HG02981 (cell line): ENCODE results near the gene EMC9.

Experiments used
- ATAC-seq: cut with Tn5 transposase; IDR thresholded peaks from one replicate; pipeline ENCODE4 v1.9.1; 2021; ENCODE audit warnings: mild to moderate bottlenecking, moderate library complexity; ENCODE audit not compliant: unreplicated experiment

Gene EMC9

GRCh38 chr14:24149302-24149969, 8.0 kb upstream of the EMC9 start:
- ATAC-seq: no peak

- ATAC-seq: no peak
These were observed 6.5 kb upstream of the EMC9 start for GRCh38 chr14:24147761-24148428.

- peak; percentile 83 for ATAC-seq
These were observed 5.8 kb upstream of the EMC9 start, which contains the start of gene RNF31 for GRCh38 chr14:24146978-24147760. Gene RNF31 (plus strand): TSS chr14:24147498. CDS start chr14:24147699, 201 bp downstream.

DNA sequence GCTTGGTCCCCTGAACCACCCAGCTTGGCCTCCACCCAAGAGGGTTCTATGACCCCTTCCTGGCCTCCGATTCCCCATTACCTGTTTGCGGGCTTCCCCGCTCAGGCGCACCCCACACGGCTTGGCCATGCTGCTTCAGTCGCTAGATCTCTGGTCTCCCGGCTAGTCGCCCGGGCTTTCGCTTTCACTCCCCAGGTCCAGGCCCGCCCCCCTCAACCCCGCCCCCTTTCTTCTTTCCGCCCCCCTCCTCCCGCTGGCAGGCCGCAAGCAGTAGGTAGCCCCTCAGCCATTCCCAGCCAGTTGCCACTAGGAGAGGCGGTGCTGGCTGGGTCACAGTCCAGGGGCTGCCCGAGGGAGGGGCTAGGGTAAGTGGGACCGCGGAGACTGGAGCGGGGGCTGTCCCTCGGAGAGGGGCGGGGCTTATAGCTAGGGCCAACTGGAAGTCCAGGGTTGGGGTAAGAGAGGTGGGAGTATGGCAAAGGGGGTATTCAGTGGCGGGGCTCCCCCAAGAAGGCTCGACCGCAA, 5.1 kb upstream of the EMC9 start, which contains the start of gene PSME2:
Gene PSME2 (minus strand): TSS at position 158 of the 525 bp plus-strand sequence. CDS start 29 bp downstream, at position 129.
- peak; percentile 55 for ATAC-seq

GRCh38 chr14:24145690-24146452, 4.5 kb upstream of the EMC9 start:
- no peak for ATAC-seq

GRCh38 chr14:24145219-24145618, 3.8 kb upstream of the EMC9 start:
- ATAC-seq: no peak

DNA sequence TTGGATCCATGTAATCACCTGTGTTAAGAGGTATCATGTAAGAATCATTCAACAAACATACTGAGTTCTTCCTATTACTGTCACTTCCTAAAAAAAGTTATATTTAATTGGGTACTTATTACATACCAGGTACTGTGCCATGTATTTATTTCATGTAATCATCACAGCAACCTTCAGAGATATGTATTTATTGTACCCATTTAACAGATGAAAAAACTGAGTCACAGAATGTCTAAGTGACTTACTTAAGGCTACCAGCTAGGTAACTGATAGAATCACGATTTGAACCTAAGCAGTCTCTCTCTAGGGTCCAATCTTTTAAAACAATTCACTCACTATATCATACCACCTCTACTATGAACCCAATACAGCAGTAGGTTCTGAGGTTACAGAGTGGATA, 3.1 kb upstream of the EMC9 start:
- no peak for ATAC-seq

- ATAC-seq: no peak
These were observed 2.1 kb upstream of the EMC9 start for GRCh38 chr14:24143511-24143910.

DNA sequence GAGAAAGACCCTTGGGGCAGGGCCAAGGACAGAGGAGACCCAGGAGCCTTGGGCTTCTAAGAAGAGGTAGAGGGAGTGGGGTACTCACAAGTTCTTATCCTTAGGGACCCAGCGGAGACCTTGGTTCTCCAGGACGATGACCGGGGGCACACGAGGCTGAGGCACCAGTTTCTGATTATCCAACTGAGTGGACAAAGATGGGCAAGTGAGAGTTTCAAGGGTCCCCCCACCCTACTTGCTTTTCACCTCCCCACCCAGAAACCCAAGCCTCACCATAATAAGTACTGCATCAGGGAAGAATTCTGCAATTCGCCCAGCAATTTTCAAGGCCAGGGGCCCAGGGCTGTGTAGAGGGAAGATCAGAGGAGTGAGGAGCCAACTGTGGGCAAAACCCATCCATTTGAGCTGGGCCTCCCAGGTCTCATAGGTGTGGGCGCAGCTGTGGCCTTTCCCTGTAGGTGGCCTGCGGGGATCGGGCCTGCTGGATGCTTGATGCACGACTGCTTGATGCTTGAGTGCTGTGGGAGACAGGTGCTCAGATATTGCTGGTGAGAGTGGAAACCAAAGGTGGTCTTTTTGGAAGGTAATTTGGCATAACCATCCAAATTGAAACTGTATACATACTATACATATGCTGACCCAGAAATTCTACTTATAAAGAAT, 2.0 kb downstream of the EMC9 start:
- ATAC-seq: no peak

DNA sequence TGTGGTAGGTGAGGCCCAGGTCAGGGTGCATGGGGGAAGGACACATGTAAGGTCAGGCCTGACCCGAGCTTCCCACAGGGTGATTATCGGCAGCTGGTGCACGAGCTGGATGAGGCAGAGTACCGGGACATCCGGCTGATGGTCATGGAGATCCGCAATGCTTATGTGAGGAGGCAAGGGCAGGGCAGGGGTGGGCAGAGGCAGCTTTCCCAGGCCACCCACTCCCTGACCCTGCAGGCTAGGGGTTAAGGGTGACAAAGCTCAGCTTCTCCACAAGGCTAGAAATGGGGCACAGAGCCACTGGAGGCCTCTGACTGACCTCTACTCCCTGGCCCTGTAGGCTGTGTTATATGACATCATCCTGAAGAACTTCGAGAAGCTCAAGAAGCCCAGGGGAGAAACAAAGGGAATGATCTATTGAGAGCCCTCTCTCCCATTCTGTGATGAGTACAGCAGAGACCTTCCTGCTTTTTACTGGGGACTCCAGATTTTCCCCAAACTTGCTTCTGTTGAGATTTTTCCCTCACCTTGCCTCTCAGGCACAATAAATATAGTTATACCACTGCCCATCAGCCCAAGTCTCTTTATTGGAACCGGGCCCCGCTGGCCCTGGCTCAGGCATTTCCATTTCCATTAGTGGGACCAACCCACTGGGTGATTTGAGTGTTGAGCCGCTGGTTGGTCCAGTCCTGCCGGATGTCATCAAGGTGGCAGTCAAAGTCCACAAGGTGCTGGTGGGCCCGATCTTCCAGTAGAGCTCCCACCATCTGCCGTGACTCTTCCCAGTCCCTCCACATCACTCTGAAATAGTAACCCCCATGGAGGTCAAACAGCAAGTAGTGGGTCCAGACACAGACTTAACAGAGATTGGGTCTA, 2.8 kb downstream of the EMC9 start:
- no peak for ATAC-seq

DNA sequence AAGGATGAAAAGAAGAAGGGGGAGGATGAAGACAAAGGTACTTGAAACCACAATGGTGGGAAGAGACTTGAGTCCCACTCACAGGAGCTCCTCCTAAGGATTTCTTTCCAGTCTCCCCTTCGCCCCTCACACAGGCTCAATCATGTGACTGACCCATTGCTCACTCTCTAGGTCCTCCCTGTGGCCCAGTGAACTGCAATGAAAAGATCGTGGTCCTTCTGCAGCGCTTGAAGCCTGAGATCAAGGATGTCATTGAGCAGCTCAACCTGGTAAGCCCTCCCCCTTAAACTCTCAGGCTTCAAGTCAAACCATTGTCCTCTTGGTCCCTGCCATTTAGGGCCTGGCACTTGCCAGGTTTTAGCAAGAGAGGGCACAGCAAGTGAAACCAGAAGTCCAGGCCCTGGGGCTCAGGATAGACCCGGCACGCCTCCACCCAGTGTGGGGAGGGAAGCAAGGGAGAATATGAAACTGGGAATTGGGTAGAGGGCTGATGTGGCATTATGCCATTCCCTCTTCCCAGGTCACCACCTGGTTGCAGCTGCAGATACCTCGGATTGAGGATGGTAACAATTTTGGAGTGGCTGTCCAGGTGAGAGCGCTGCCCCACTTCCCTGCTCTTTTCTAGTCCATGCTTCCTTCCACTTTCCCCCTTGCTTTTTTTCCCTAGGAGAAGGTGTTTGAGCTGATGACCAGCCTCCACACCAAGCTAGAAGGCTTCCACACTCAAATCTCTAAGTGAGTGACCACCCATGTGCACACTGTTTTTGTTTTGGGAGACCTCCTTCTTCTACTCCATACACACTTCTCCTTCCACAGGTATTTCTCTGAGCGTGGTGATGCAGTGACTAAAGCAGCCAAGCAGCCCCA, 3.6 kb downstream of the EMC9 start:
- ATAC-seq: no peak

DNA sequence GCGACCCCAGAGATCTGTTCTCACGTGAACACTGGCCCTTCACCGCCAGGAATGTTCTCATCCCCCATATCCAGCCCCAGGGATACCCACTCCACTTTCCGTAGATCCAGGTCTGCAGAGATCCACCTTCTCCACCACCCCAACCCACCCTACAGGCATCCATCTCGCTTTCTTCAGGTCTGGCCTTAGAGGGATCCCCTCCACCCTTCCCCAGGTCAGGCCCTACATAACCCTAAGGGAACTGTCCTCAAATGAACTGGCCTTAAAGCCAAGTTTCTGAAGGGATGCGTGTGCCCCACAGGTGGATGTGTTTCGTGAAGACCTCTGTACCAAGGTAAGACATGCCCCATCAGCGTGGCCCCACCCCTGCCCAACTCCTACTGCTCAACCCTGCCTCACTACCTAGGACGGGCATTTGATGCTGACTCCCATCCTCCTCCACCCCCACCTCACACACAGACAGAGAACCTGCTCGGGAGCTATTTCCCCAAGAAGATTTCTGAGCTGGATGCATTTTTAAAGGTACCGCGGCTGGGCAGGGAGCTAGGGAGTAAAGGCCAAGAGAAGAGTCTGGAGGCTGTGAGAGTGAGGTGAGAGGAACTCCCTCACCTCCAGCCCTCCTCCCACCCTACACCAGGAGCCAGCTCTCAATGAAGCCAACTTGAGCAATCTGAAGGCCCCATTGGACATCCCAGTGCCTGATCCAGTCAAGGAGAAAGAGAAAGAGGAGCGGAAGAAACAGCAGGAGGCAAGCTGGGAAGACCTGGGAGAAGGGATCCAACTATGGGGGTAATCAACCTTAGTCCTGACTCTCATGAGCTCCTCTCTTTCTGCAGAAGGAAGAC, 4.5 kb downstream of the EMC9 start:
- ATAC-seq: no peak

GRCh38 chr14:24135834-24136683, 5.3 kb downstream of the EMC9 start, which contains the start of gene PSME1:
Gene PSME1 (plus strand): TSS chr14:24136194. CDS start chr14:24136263, 69 bp downstream.
- peak; percentile 88 for ATAC-seq

DNA sequence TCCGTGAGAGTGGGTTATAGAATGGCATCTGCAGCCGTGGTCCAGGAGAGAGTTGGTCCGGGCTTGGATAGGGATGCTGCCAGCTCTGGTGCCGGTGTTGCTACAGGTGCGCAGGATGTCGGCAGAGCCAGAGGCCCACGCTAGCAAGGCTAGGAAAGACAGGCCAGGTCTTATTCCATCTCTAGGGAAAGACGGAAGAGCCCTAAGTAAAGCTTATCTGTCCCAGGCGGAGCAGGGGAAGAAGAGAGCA, 5.9 kb downstream of the EMC9 start:
- no peak for ATAC-seq

GRCh38 chr14:24133735-24134134, 7.7 kb downstream of the EMC9 start:
- ATAC-seq: no peak

- ATAC-seq: no peak
These were observed 8.4 kb downstream of the EMC9 start for GRCh38 chr14:24132976-24133375.
